ENCODE measurements around the gene SND1.

Gene SND1

DNA sequence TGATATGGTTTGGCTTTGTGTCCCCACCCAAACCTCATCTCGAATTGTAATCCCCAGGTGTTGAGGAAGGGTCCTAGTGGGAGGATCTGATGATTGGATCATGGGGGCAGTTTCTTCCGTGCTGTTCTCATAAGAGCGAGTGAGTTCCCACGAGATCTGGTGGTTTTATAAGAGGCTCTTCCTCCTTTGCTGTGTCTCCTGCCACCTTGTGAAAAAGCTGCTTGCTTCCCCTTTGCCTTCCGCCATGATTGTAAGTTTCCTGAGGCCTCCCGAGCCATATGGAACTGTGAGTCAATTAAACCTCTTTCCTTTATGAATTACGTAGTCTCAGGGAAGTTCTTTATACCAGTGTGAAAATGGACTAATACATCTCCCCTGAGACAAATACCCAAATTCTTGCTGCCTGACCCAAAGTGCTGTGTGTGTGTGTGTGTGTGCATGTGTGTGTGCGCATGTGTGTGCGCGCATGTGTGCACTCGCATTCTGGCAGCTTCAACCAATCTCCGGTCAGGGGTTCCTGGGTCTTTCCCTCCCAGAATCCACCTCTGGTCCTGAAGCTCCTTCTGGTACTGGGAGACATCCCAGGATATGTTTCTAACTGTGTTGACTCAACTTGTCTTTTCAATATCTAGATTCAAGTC is 477.4 kb downstream of the SND1 start:
- DNase-seq: no peak

GRCh38 chr7:128131115-128131514 is 479.1 kb downstream of the SND1 start:
- DNase-seq: no peak

- no peak for DNase-seq
These were observed 479.7 kb downstream of the SND1 start for GRCh38 chr7:128131731-128132130.

DNA sequence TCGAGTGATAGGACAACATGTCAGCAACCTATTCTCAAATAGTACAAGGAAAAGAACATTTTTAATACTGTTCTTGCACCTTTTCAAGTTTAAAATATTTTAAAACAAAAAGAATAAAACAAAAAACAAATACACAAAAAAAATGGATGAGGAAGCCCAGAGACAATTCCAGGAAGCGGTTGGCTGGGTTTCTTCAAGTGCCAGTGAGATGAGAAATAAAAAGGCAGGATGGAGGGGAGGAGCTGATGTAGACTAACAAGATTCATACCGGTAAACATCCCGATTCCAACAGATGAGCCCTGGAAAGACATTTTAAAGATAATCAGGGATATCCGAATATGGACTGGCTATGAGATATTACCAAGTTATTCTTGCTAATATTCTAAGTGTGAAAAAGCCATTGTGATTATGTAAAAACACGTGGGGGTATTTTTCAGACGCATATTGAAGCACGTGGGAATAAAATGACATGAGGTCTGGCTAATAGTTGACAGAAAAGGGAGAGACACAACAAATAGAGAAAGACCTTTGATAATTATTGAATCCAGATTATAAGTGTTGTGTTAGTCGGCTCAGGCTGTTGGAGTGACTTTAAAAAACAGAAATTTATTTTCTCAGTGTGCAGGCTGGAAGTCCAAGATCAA is 480.6 kb downstream of the SND1 start:
- no peak for DNase-seq

- no peak for DNase-seq
These were observed 483.1 kb downstream of the SND1 start for GRCh38 chr7:128135159-128135514.

DNA sequence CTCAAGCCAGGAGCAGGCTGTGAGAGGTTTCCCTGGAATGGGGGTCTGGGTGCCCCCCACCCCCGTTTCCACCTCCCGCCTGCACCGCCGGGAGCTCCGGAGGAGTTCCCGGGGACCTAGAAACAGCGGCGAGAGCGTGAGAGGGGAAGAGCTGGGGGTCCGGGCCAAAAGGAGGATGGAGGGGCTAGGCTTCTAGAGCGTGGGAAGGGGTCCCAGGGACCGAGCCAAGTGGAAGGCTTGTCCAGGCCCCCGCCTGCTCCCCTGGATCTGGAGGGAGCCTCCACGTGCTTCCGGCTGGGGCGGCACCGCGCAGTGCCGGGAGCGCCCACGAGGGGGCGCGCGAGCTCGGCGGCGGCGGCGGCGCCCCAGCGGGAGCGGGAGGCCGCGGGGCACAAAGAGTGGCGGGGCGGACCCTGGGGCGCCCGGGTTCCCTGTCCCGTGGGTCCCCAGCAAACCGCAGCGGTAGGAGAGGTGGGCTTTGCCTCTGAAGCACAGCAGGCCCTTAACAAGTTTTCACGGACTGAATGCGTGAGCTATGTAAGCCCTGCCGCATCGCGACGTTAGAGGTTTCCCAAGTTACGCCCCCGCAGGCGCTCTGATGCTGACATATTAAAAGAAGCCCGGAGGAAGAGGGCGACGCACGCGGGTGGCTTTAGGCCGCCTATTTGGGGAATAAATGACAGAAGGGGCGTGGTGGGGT is 483.7 kb downstream of the SND1 start:
- no peak for DNase-seq

DNA sequence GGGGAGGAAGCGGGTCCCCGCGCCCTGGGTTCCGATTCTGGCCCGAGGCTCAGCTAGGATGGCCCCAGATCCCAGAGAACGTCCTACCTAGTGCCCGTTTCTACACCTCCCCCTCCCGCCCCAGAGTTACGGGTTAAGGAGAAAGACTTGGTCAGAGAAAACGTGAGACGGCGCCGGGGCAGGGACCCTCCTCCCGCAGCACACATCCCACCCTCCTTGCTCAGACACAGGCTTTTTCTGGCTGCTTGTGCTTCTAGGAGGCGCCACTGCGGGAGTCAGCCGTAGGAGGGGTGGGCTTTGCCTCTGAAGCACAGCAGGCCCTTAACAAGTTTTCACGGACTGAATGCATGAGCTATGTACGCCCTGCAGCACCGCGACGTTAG is 484.2 kb downstream of the SND1 start:
- DNase-seq: no peak

GRCh38 chr7:128137181-128137580 is 485.2 kb downstream of the SND1 start:
- DNase-seq: no peak

GRCh38 chr7:128139406-128139805 is 487.4 kb downstream of the SND1 start:
- DNase-seq: no peak

- DNase-seq: no peak
These were observed 489.7 kb downstream of the SND1 start for GRCh38 chr7:128141683-128142195.

Data from NCI-H2029 (cell line).